NCI-H146 treated with DMSO at 0.1 percent for 48 hours (cell line): ENCODE results near the gene MANF.
"Not testable (repeated sequence)": the region's sequence is repeated elsewhere in the genome, so short reads cannot be mapped to it uniquely, and the experiment has no call there.

Experiments used
- DNase-seq: peaks from one replicate; lab custom pipeline; 2025; ENCODE audit not compliant: unreplicated experiment; lab: John Stamatoyannopoulos, UW

Gene MANF

GRCh38 chr3:51371943-51372557 lies 13.0 kb upstream of the MANF start:
- DNase-seq, result peak; percentile 1

- no peak for DNase-seq
Observed at GRCh38 chr3:51373658-51374421, 11.3 kb upstream of the MANF start.

- DNase-seq, result no peak
Observed at GRCh38 chr3:51374456-51374855, 10.6 kb upstream of the MANF start.

- no peak for DNase-seq
Observed at GRCh38 chr3:51375136-51375535, 10.0 kb upstream of the MANF start.

DNA sequence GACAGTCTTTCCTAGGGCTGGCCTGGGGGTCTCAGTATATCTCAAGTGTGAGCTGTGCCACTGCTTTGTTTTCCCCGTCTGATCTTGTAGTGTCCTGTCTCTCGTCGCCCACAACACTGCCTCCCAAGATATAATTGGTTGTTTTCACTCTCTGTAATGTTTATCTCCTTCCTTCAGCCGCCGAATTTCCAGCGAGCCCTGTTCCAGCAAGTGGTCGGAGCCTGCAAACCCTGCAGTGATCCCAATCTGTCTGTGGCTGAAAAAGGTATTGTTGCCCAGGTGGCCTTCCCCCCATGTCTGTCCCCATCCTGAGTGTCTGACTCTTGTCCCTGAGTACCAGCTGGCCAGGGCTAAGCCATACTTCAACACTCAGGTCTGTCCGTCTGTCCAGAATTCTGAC lies 9.5 kb upstream of the MANF start:
- DNase-seq, result no peak

- DNase-seq, result no peak
Observed at GRCh38 chr3:51378065-51378464, 7.0 kb upstream of the MANF start.

DNA sequence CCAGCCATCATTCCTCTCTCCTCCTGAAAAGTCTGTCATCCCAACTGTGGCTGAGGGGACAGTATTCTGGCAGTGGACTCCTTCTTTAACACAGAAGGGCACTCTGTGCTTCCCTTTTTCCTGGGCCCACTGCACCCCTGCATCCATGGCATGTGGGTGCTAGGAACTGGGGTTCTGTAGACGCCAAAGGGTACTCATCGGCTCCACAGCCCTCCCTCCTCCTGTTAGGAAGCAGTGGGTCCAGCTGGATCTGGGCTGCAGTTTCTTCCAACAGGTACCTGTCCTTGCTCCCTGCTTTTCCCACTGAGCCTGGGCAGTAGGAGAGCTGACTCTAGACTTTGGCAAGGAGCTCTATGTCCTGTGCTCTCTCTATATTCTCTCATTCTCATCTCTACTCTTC lies 6.4 kb upstream of the MANF start:
- no peak for DNase-seq

GRCh38 chr3:51379301-51379700 lies 5.8 kb upstream of the MANF start:
- DNase-seq, result no peak

GRCh38 chr3:51379746-51380455 lies 5.2 kb upstream of the MANF start:
- no peak for DNase-seq

GRCh38 chr3:51380601-51381332 lies 4.3 kb upstream of the MANF start:
- no peak for DNase-seq

DNA sequence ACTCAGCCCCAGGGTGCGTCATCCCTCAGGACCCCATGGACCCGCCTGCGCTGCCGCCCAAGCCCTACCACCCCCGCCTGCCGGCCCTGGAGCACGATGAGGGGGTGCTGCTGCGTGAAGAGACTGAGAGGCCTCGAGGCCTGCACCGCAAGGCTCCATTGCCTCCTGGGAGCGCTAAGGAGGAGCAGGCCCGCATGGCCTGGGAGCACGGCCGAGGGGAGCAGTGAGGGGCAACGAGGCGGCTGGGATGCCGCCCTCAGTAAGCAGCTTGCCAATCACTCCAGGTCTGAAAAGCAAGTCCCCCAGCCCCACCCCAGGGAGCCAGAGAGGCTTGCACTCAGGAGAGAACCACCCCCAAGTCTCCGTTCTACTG lies 3.8 kb upstream of the MANF start:
- no peak for DNase-seq

DNA sequence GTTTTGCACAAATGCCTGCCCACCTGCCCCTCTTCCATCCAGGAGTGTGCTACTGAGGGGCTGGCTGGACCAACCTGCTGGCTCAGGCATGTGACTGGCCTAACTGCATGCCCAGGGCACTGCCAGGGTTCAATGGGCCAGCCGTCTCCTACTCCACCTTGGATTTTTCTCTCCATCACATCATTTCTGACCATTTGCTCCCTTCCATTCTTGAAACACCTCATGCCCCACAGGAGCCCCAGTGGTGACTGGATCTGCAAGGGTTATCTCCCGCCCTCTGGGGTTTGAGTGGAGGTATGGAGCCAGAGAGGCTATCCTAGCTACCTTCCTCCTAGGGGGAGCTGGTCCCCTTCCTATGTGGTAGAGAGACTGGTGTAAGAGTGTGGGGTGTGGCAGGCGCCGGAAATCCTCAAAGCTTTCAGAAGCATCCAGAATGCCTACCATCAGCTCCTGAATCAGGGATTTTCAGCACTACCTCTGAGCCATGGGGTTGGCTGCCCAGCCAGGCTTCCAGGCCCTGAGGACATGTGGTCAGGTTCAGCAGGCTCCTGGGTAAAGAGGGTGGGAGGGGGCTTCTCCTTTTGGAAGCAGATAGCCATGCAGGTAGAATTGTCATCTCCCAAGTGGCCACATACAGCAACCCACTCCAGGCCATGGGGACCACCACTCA lies 2.9 kb upstream of the MANF start:
- DNase-seq, result no peak

DNA sequence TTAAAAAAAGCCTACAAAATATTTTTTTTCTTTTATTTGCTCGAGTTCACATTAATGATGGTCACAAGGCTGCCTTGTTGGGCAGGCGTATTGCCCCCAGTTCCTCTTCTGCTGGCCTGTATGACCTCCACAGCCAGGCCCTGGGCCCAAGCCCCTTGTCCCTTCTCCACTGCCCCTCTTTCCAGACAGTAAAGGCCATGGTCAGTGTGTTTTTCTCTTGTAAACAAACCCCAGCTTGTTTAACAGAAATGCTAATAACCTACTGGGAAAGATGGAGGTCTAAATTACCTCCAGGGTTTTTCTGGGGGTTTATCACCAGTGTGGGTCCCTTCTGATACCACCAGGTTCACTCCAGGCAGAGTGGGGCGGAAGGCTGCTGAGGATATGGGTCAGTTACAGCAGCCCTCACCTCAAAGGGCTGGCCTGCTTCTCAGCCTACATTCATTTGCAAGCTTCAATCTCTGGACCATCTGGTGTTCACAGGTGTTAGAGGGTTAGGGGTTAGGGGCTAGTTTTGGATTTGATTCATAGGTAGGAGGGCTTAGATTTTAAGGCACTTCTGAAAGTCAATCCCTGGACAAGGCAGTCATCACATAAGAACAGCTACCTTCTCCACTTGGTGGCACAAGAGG lies 2.0 kb upstream of the MANF start:
- no peak for DNase-seq

GRCh38 chr3:51384055-51384725 lies 901 bp upstream of the MANF start:
- peak; percentile 21 for DNase-seq

DNA sequence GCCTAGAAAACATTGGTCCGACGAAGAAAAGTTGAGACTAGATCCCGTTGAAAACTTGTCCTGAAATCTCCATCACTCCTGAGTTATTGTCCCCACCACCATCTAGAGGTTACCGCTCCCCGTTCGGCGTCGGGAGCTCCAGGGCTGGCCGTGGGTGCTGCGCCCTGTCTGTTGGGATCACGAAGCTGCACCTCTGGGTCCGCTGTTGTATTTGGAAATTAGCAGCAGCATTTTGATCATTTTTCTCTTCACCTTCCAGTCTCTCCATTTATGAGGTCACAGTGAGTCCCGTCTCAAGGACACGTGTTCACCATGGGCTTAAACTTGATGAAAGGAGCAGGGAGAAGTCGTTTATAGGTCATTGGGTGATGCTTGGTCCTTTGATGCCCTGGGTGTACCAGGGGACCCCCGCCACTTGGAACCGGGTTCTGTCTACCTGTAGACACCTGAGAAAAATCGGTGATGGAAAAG lies 565 bp downstream of the MANF start:
- no peak for DNase-seq

DNA sequence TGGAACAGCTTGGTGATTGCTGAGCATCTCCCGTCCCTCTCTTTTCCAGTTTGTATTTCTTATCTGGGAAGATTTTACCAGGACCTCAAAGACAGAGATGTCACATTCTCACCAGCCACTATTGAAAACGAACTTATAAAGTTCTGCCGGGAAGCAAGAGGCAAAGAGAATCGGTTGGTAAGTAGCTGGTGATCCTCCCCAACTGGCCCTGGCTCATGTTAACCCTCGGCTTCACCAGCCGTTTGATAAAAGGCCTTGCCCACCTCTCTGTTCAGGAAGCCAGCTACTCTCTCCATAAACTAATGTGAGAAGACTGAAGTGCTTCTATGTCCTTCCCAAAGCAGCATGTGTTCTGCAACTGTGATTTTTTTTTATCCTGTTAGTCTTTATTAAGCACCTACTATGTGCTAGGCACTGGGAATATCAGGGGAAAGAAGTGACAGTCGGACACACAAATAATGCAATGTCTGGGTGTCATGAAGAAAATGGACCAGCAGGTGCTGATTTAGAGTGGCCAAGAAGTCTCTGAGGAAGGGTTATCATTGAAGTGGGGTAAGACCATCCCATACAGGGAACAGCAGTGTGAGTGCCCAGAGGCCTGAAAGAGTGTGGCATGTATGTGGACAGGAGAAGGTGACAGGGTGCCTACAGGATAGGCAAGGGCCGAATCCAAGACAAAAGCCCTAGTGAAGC lies 1.2 kb downstream of the MANF start:
- DNase-seq, result no peak

GRCh38 chr3:51386852-51387229 lies 1.8 kb downstream of the MANF start:
- DNase-seq, result no peak

DNA sequence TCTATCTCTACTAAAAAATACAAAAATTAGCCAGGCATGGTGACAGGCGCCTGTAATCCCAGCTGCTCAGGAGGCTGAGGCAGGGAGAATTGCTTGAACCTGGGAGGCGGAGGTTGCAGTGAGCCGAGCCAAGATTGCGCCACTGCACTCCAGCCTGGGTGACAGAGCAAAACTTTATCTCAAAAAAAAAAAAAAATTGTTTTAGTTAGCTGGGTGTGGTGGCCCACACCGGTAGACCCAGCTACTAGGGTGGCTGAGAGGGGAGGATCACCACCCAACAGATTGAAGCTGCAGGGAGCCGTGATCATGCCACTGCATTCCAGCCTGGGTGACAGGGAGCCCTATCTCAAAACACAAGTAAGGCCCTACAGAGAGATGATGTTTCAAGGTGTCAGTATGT lies 2.2 kb downstream of the MANF start:
- DNase-seq, result not testable (repeated sequence)

DNA sequence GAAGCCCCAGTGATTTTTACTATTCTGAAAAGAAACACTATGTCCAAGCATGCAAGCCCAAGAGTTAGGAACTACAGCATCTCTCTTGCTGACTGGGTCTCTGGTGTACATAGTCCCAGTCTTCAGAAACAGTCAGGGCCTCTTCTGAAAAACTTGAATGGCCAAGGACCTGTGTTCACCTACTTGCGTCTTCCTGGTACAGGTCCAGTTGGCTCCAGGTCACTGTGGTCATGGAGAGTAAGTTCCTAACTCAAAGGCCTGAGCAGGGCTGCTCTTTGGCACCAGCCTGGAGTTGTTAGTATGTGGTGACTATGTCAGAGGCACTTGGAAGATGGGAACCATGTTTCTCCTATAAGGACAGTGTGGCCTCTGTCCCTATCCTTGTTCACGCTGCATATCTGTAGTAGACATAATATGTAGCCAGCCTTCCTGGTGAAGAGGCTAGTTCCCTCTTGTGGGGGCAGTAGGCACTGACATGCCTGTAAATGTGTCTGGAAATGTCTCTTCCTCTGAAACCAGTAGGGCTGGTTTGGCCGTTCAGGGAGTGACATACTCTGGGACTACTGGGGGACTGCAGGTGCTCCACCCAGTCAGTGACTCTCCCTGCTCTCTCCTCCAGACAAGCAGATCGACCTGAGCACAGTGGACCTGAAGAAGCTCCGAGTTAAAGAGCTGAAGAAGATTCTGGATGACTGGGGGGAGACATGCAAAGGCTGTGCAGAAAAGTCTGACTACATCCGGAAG lies 3.4 kb downstream of the MANF start:
- no peak for DNase-seq
